Mesendoderm (in vitro differentiated cells): ENCODE results near the gene ATG2A.

ENCODE experiments used
- DNase-seq: peaks from one replicate; pipeline ENCODE4 v3.0.0; 2013
- H2AK5ac ChIP-seq: 2 replicates; pipeline ENCODE4 v1.6.1; 2013; ENCODE audit warnings: low read length, inconsistent platforms
- H2BK120ac ChIP-seq: 2 replicates; pipeline ENCODE4 v1.6.1; 2013; ENCODE audit warnings: low read depth, mild to moderate bottlenecking, low read length, moderate library complexity, mixed read lengths
- H2BK15ac ChIP-seq: replicated peaks from 2 replicates; pipeline ENCODE4 v1.6.1; 2013; ENCODE audit warnings: low read depth, mild to moderate bottlenecking, moderate library complexity
- H2BK5ac ChIP-seq: 2 replicates; pipeline ENCODE4 v1.6.1; 2013; ENCODE audit warnings: low read length, inconsistent platforms
- H3K18ac ChIP-seq: 2 replicates; pipeline ENCODE4 v1.6.1; 2013; ENCODE audit warnings: mild to moderate bottlenecking, low read length, mixed read lengths
- H3K23ac ChIP-seq: one replicate; pipeline ENCODE4 v1.6.1; 2013; ENCODE audit warnings: low read length
- H3K27ac ChIP-seq: 2 replicates; pipeline ENCODE4 v1.5.1; 2013; ENCODE audit warnings: low read depth, mild to moderate bottlenecking, inconsistent platforms, low read length, moderate library complexity
- H3K27me3 ChIP-seq: 2 replicates; pipeline ENCODE4 v1.6.1; 2013; ENCODE audit warnings: low read length, control low read depth, mild to moderate bottlenecking, inconsistent platforms; ENCODE audit not compliant: insufficient read depth, poor library complexity
- H3K36me3 ChIP-seq: 2 replicates; pipeline ENCODE4 v1.6.1; 2013; ENCODE audit warnings: low read length, inconsistent platforms; ENCODE audit not compliant: control insufficient read depth, insufficient read depth
- H3K4ac ChIP-seq: one replicate; pipeline ENCODE4 v1.6.1; 2013; ENCODE audit warnings: low read depth, mild to moderate bottlenecking, low read length, moderate library complexity
- H3K4me1 ChIP-seq: 2 replicates; pipeline ENCODE4 v1.6.1; 2013; ENCODE audit warnings: low read depth, low read length, inconsistent platforms; ENCODE audit not compliant: control insufficient read depth
- H3K4me2 ChIP-seq: 2 replicates; pipeline ENCODE4 v1.6.1; 2013; ENCODE audit warnings: low read length
- H3K4me3 ChIP-seq: 2 replicates; pipeline ENCODE4 v1.5.1; 2013; ENCODE audit warnings: mild to moderate bottlenecking, low read length
- H3K56ac ChIP-seq: one replicate; pipeline ENCODE4 v1.6.1; 2013; ENCODE audit warnings: low read length
- H3K79me1 ChIP-seq: 2 replicates; pipeline ENCODE4 v1.6.1; 2013; ENCODE audit warnings: low read length, inconsistent platforms
- H3K79me2 ChIP-seq: 2 replicates; pipeline ENCODE4 v1.6.1; 2013; ENCODE audit warnings: mild to moderate bottlenecking, low read length; ENCODE audit not compliant: control insufficient read depth, insufficient read depth
- H3K9ac ChIP-seq: 2 replicates; pipeline ENCODE4 v1.6.1; 2013; ENCODE audit warnings: low read length, inconsistent platforms
- H4K5ac ChIP-seq: one replicate; pipeline ENCODE4 v1.6.1; 2013; ENCODE audit warnings: low read length
- H4K8ac ChIP-seq: one replicate; pipeline ENCODE4 v1.6.1; 2013; ENCODE audit warnings: low read depth, mild to moderate bottlenecking, control low read depth, low read length, moderate library complexity
- WGBS: extraction: QIAGEN DNeasy Blood & Tissue Kit; methylation state at CpG from one replicate; pipeline ENCODE4 v1.1.7; 2013; ENCODE audit warnings: low lambda C conversion rate, missing lambda C conversion rate; ENCODE audit not compliant: insufficient coverage; ENCODE audit errors: extremely low coverage; 5-methylcytosine and 5-hydroxymethylcytosine counted together

Gene ATG2A

DNA sequence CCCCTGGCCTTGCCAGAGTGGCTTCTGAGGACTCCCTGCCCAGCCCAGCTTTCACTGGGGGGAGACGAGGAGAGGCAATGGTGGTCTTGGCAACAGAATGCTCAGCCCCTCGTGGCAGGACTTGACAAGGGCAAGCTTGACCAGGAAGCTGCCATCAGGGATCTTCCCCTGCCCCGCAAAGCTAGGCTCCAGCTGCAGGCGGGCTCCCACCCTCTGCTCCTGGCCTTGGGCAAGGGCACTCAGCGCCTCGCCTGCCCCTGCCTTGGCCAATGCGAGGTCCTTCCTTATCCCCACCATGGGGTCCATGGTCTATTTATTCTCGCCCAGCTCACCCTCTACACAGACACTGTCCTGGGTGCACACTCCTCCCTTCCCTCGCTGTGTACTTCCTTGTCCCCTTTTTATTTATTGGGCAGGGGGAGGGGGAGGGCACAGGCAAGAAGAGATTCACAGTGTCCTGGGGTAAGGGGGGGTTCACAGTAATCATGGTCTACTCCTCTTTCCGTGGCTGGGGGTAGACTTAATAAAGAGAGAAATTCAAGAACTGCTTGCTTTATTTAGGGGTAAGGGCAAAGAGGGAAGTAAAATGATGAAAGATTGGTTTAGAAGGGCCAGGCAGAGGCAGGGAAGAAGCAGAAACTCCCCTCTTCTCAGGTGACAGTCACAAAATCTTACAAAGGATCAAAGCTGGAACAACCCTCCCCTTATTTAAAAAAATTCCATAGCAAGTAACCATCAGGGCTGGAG is 17.1 kb upstream of the ATG2A start:
- no peak overlapping the region for H2AK5ac ChIP-seq
- no peak overlapping the region for H4K5ac ChIP-seq
- H3K79me1 ChIP-seq, result no peaks in the 10 kb centered on the region
- H3K79me2 ChIP-seq, result no peaks in the 10 kb centered on the region
- no peak overlapping the region for H3K4me3 ChIP-seq
- H3K27ac ChIP-seq, result no peak overlapping the region
- H4K8ac ChIP-seq, result no peak overlapping the region
- no peaks in the 10 kb centered on the region for H3K36me3 ChIP-seq
- DNase-seq, result no peak
- no peak overlapping the region for H2BK5ac ChIP-seq
- no peak overlapping the region for H3K4me2 ChIP-seq
- WGBS, result no CpG with 5 or more reads among the region's 10 CpGs
- H3K9ac ChIP-seq, result no peak overlapping the region
- peaks cover 5% of the 10 kb centered on the region for H3K4me1 ChIP-seq
- H3K23ac ChIP-seq, result no peak overlapping the region
- no peak overlapping the region for H2BK15ac ChIP-seq
- H3K56ac ChIP-seq, result no peak overlapping the region
- no peak overlapping the region for H3K18ac ChIP-seq
- H3K4ac ChIP-seq, result no peak overlapping the region
- H3K27me3 ChIP-seq, result no peaks in the 10 kb centered on the region
- no peak overlapping the region for H2BK120ac ChIP-seq

DNA sequence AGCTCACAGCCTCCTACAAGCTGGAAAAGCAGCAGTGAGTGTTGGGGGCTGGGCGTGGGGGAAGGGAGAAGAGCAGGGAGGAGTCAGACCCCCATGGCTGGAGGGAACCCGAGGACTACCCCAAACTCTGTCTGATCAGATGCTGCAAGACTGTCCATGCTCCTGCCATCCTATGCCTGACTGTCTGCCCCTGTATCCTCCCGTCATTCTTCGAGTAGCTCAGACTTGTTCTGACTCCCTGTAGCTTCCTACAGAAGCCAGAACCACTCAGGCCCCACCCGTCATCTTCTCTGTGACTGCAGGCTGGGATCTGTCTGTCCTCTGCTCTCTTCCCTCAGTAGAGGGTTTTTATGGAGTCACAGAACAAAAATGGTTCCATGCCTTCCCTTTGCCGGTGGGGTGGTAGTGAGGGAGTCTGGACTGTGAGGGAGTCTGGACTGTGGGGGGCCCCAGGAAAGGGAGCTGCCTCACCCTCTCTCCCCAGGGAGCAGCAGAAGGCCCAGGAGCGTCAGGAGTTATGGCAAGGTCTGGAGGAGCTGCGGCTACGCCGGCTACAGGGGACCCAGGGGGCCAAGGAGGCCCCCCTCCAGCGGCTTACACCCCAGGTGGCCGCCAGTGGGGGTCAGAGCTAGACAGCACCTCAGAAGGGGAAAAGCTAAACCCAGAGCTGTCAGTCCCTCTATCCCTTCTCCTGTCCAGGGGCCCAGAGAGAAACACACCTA is 16.4 kb upstream of the ATG2A start:
- no peak for DNase-seq
- no peaks in the 10 kb centered on the region for H3K79me1 ChIP-seq
- no peaks in the 10 kb centered on the region for H3K36me3 ChIP-seq
- no peak overlapping the region for H3K27ac ChIP-seq
- no peak overlapping the region for H3K23ac ChIP-seq
- H3K18ac ChIP-seq, result no peak overlapping the region
- no peaks in the 10 kb centered on the region for H3K27me3 ChIP-seq
- H3K4me3 ChIP-seq, result no peak overlapping the region
- H2BK15ac ChIP-seq, result no peak overlapping the region
- no peak overlapping the region for H3K4ac ChIP-seq
- no peak overlapping the region for H4K8ac ChIP-seq
- H2AK5ac ChIP-seq, result no peak overlapping the region
- H3K79me2 ChIP-seq, result no peaks in the 10 kb centered on the region
- H2BK120ac ChIP-seq, result no peak overlapping the region
- H3K4me1 ChIP-seq, result peaks cover 5% of the 10 kb centered on the region
- no peak overlapping the region for H3K56ac ChIP-seq
- no peak overlapping the region for H4K5ac ChIP-seq
- no peak overlapping the region for H3K4me2 ChIP-seq
- no peak overlapping the region for H2BK5ac ChIP-seq
- no peak overlapping the region for H3K9ac ChIP-seq
- WGBS, result no CpG with 5 or more reads among the region's 12 CpGs

- Histone ChIP-seq H3K18ac (no peak overlapping the region), H2BK120ac (no peak overlapping the region), H4K8ac (no peak overlapping the region), H3K27ac (no peak overlapping the region), H3K56ac (no peak overlapping the region), H3K79me1 (no peaks in the 10 kb centered on the region), H2BK15ac (no peak overlapping the region), H3K4ac (no peak overlapping the region), H2BK5ac (no peak overlapping the region), H3K27me3 (no peaks in the 10 kb centered on the region), H3K4me2 (no peak overlapping the region), H3K79me2 (no peaks in the 10 kb centered on the region), H2AK5ac (no peak overlapping the region), H3K4me1 (peaks cover 5% of the 10 kb centered on the region), H4K5ac (no peak overlapping the region), H3K23ac (no peak overlapping the region), H3K9ac (no peak overlapping the region), H3K36me3 (no peaks in the 10 kb centered on the region), H3K4me3 (no peak overlapping the region)
- no CpG with 5 or more reads among the region's 5 CpGs for WGBS
- no peak for DNase-seq
Observed at GRCh38 chr11:64932324-64932723, 15.3 kb upstream of the ATG2A start.

DNA sequence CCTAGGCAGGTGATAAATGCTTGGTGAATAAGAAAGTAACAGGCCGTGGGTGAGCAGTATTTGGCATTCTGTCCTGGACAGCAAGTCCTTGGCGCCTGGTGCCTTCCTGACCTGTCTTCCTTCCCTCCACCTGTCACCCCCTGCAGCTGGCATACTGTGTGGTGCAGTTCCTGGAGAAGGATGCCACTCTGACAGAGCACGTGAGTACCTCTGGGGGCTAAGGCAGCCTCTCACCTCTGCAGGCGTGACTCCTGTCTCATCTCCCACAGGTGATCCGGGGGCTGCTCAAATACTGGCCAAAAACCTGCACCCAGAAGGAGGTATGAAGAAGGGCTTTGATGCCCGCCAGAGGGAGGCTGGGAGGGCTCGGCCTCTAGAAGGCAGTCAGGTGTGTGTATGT is 14.3 kb upstream of the ATG2A start:
- Histone ChIP-seq H3K79me2 (no peaks in the 10 kb centered on the region), H3K4ac (no peak overlapping the region), H3K18ac (no peak overlapping the region), H3K56ac (no peak overlapping the region), H3K9ac (no peak overlapping the region), H3K36me3 (no peaks in the 10 kb centered on the region), H4K5ac (no peak overlapping the region), H3K23ac (no peak overlapping the region), H3K79me1 (no peaks in the 10 kb centered on the region), H2BK120ac (no peak overlapping the region), H2AK5ac (no peak overlapping the region), H4K8ac (no peak overlapping the region), H3K27me3 (no peaks in the 10 kb centered on the region), H3K27ac (no peak overlapping the region), H3K4me3 (no peak overlapping the region), H3K4me2 (no peak overlapping the region), H3K4me1 (peaks cover 5% of the 10 kb centered on the region), H2BK5ac (no peak overlapping the region), H2BK15ac (no peak overlapping the region)
- no CpG with 5 or more reads among the region's 7 CpGs for WGBS
- no peak for DNase-seq

DNA sequence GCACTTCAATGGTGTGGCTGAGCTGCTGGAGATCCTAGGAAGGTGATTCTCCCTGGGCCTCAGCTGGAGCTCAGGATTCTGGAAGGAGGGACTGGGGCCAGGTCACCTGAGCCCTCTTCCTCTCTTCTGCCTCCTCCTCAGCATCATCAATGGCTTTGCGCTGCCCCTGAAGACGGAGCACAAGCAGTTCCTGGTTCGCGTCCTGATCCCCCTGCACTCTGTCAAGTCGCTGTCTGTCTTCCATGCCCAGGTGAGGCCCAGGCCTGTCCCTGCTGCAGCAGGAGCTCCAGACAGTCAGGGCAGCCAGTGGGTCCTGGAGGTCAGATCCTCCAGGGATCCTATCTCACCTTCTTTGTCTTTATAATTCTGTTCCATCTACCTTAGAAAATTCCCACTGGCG is 13.3 kb upstream of the ATG2A start:
- Histone ChIP-seq H4K8ac (no peak overlapping the region), H2AK5ac (no peak overlapping the region), H2BK120ac (no peak overlapping the region), H3K18ac (no peak overlapping the region), H3K27ac (no peak overlapping the region), H3K4ac (no peak overlapping the region), H3K79me1 (no peaks in the 10 kb centered on the region), H3K27me3 (no peaks in the 10 kb centered on the region), H3K79me2 (no peaks in the 10 kb centered on the region), H3K9ac (no peak overlapping the region), H3K4me2 (no peak overlapping the region), H4K5ac (no peak overlapping the region), H3K36me3 (no peaks in the 10 kb centered on the region), H3K23ac (no peak overlapping the region), H3K4me3 (no peak overlapping the region), H2BK5ac (no peak overlapping the region), H2BK15ac (no peak overlapping the region), H3K56ac (no peak overlapping the region), H3K4me1 (peaks cover 1% of the 10 kb centered on the region)
- no peak for DNase-seq
- WGBS, result no CpG with 5 or more reads among the region's 6 CpGs
